H1 (cell line): Measurements from ENCODE around the gene SKOR2. TPM values are rescaled to one million over a fixed set of nuclear protein-coding genes. Genes with fewer than 3 reads are reported as not detected.
A peak's percentile ranks its signal among the peaks of the same experiment; 100 is the strongest.

Source experiments
- CTCF ChIA-PET: fragments of 300-600 bp; sonication (Branson Sonifier 250); formaldehyde crosslinking; loops from one replicate; lab custom pipeline; 2021; ENCODE audit not compliant: partially characterized antibody; lab: Charles Lee
- POLR2A ChIA-PET: fragments of 300-600 bp; sonication (Branson Sonifier 250); formaldehyde crosslinking; loops from one replicate; lab custom pipeline; 2021; ENCODE audit warnings: inconsistent platforms; ENCODE audit not compliant: partially characterized antibody; lab: Charles Lee
- DNase-seq, 2 experiments: peaks; one replicate each; pipeline versions ENCODE4 v3.0.0 to v3.0.0-alpha.2; 2010 to 2022; ENCODE audit warnings: low spot score in 2 of 2, low read depth in 1 of 2, mixed read lengths in 1 of 2
- FAIRE-seq: peaks from 2 replicates; lab custom pipeline; 2011; peaks lifted over from hg19 to GRCh38; lab: Jason Lieb, UNC
- H2AFZ ChIP-seq: 2 replicates; pipeline ENCODE4 v1.8.1; 2012; ENCODE audit warnings: low read length, inconsistent platforms
- H2AK5ac ChIP-seq: 2 replicates; pipeline ENCODE4 v1.6.1; 2013; ENCODE audit warnings: low read depth, low read length
- H2BK120ac ChIP-seq: replicated peaks from 2 replicates; pipeline ENCODE3; 2013; ENCODE audit warnings: low read depth, low read length, inconsistent platforms
- H2BK12ac ChIP-seq: 2 replicates; pipeline ENCODE4 v1.6.1; 2013; ENCODE audit warnings: low read depth, low read length
- H2BK15ac ChIP-seq: 2 replicates; pipeline ENCODE4 v1.6.1; 2013; ENCODE audit warnings: low read length
- H2BK20ac ChIP-seq: 2 replicates; pipeline ENCODE4 v1.6.1; 2013; ENCODE audit warnings: low read length
- H2BK5ac ChIP-seq: 2 replicates; pipeline ENCODE4 v1.6.1; 2013; ENCODE audit warnings: low read depth, low read length
- H3K14ac ChIP-seq: 2 replicates; pipeline ENCODE4 v1.6.1; 2013; ENCODE audit warnings: inconsistent platforms; ENCODE audit not compliant: insufficient read length
- H3K18ac ChIP-seq: 2 replicates; pipeline ENCODE4 v1.6.1; 2013; ENCODE audit warnings: low read length; ENCODE audit errors: extremely low read depth
- H3K23ac ChIP-seq: 2 replicates; pipeline ENCODE4 v1.6.1; 2013; ENCODE audit warnings: inconsistent platforms; ENCODE audit not compliant: insufficient read length
- H3K23me2 ChIP-seq: 2 replicates; pipeline ENCODE4 v1.6.1; 2013; ENCODE audit warnings: low read depth, low read length
- H3K27ac ChIP-seq: 2 replicates; pipeline ENCODE4 v1.6.1; 2011; ENCODE audit warnings: low read depth, low read length, inconsistent platforms
- H3K27me3 ChIP-seq, 4 experiments: replicated peaks in 1 of 4; 1 replicate in 1 of 4; 2 replicates in 3 of 4; pipeline versions ENCODE4 v1.6.1 to v1.8.1; 2011 to 2013; ENCODE audit warnings: low read length in 3 of 4, mild to moderate bottlenecking in 3 of 4, inconsistent platforms in 2 of 4, mixed read lengths in 2 of 4, moderate library complexity in 1 of 4; ENCODE audit not compliant: control insufficient read depth in 3 of 4, insufficient read depth in 3 of 4; ENCODE audit errors: extremely low read depth in 1 of 4
- H3K36me3 ChIP-seq, 4 experiments: 2 replicates each; pipeline versions ENCODE4 v1.6.1 to v1.8.1; 2011 to 2013; ENCODE audit warnings: mild to moderate bottlenecking in 4 of 4, low read length in 3 of 4, moderate library complexity in 2 of 4, control low read depth in 1 of 4, inconsistent platforms in 1 of 4; ENCODE audit not compliant: insufficient read depth in 4 of 4, control insufficient read depth in 2 of 4
- H3K4ac ChIP-seq: replicated peaks from 2 replicates; pipeline ENCODE3; 2013; ENCODE audit warnings: low read length, low read depth, mixed read lengths, inconsistent platforms; ENCODE audit not compliant: insufficient read length
- H3K4me1 ChIP-seq, 4 experiments: replicated peaks in 1 of 4; 1 replicate in 1 of 4; 2 replicates in 3 of 4; pipeline versions ENCODE4 v1.6.1 to v1.8.1; 2011 to 2013; ENCODE audit warnings: low read length in 3 of 4, inconsistent platforms in 2 of 4, mixed read lengths in 1 of 4; ENCODE audit not compliant: insufficient read depth in 4 of 4, control insufficient read depth in 3 of 4
- H3K4me2 ChIP-seq, 2 experiments: 2 replicates each; pipeline versions ENCODE4 v1.6.1 to v1.8.1; 2011 to 2013; ENCODE audit warnings: low read depth in 2 of 2, low read length in 2 of 2, control low read depth in 1 of 2, inconsistent platforms in 1 of 2, mild to moderate bottlenecking in 1 of 2; ENCODE audit not compliant: insufficient read depth in 1 of 2
- H3K4me3 ChIP-seq, 4 experiments: fragments of 200-600, 300-600 bp in 1 of 4; sonication (generic), shearing (Covaris generic), sonication (Bioruptor Twin) in 1 of 4; 2 replicates each; pipeline versions ENCODE4 v1.5.1 to v1.8.1; 2011 to 2016; ENCODE audit warnings: low read length in 4 of 4, low read depth in 3 of 4, control low read depth in 2 of 4, inconsistent platforms in 2 of 4, mild to moderate bottlenecking in 2 of 4, mixed read lengths in 1 of 4, moderate library complexity in 1 of 4; ENCODE audit not compliant: insufficient read depth in 2 of 4; ENCODE audit errors: extremely low read depth in 1 of 4
- H3K56ac ChIP-seq: replicated peaks from 2 replicates; pipeline ENCODE3; 2013; ENCODE audit warnings: low read depth, mild to moderate bottlenecking, mixed read lengths, low read length, inconsistent platforms; ENCODE audit not compliant: insufficient read length
- H3K79me1 ChIP-seq: 2 replicates; pipeline ENCODE4 v1.6.1; 2013; ENCODE audit warnings: low read depth, low read length, control low read depth
- H3K79me2 ChIP-seq, 2 experiments: 2 replicates each; pipeline versions ENCODE4 v1.6.1 to v1.8.1; 2012 to 2013; ENCODE audit warnings: low read length in 2 of 2, mild to moderate bottlenecking in 2 of 2, inconsistent platforms in 1 of 2; ENCODE audit not compliant: insufficient read depth in 2 of 2, control insufficient read depth in 1 of 2
- H3K9ac ChIP-seq, 4 experiments: replicated peaks in 1 of 4; 1 replicate in 1 of 4; 2 replicates in 3 of 4; pipeline versions ENCODE4 v1.6.1 to v1.8.1; 2011 to 2013; ENCODE audit warnings: low read depth in 3 of 4, low read length in 3 of 4, control low read depth in 2 of 4, mild to moderate bottlenecking in 2 of 4, moderate library complexity in 2 of 4, inconsistent platforms in 1 of 4; ENCODE audit errors: extremely low read depth in 1 of 4
- H3K9me3 ChIP-seq, 2 experiments: 2 replicates each; pipeline versions ENCODE4 v1.6.1 to v1.8.1; 2012 to 2013; ENCODE audit warnings: mild to moderate bottlenecking in 2 of 2, moderate library complexity in 2 of 2, control low read depth in 1 of 2, inconsistent platforms in 1 of 2, low read depth in 1 of 2, low read length in 1 of 2, mixed read lengths in 1 of 2; ENCODE audit not compliant: insufficient read depth in 2 of 2
- H4K20me1 ChIP-seq, 2 experiments: replicated peaks in 1 of 2; 2 replicates each; pipeline versions ENCODE3 to v1.8.1; 2011 to 2013; ENCODE audit warnings: inconsistent platforms in 2 of 2, low read length in 2 of 2, mild to moderate bottlenecking in 1 of 2; ENCODE audit not compliant: insufficient read depth in 2 of 2, control insufficient read depth in 1 of 2
- H4K5ac ChIP-seq: 2 replicates; pipeline ENCODE4 v1.6.1; 2013; ENCODE audit warnings: low read length, low read depth, mixed read lengths, inconsistent platforms; ENCODE audit not compliant: insufficient read length
- H4K8ac ChIP-seq: 2 replicates; pipeline ENCODE4 v1.8.0; 2013; ENCODE audit warnings: mild to moderate bottlenecking, moderate library complexity, low read length, inconsistent platforms; ENCODE audit not compliant: insufficient read depth; ENCODE audit errors: extremely low read depth
- H4K91ac ChIP-seq: replicated peaks from 2 replicates; pipeline ENCODE3; 2013; ENCODE audit warnings: low read length, mixed read lengths, inconsistent platforms; ENCODE audit not compliant: insufficient read length
- CBX8 ChIP-seq: fragments of 300-800, 300-1000 bp; sonication (generic); IDR thresholded peaks from 2 replicates; pipeline ENCODE4 v1.7.1; 2016; ENCODE audit warnings: low read depth, low read length, borderline replicate concordance
- KDM5A ChIP-seq: fragments of 200-600 bp; IDR thresholded peaks from 2 replicates; pipeline ENCODE4 v1.7.1; 2012; ENCODE audit warnings: mild to moderate bottlenecking, low read length, inconsistent platforms, mixed read lengths
- WGBS, 2 experiments: shearing (Covaris generic) in 1 of 2; methylation state at CpG; one replicate each; pipeline versions ENCODE4 v1.1.6 to v1.1.7; 2013 to 2015; ENCODE audit warnings: low lambda C conversion rate in 2 of 2, mixed read lengths in 2 of 2, inconsistent platforms in 1 of 2, low coverage in 1 of 2, missing lambda C conversion rate in 1 of 2; ENCODE audit not compliant: insufficient replicate concordance in 2 of 2, insufficient coverage in 1 of 2, insufficient read length in 1 of 2; ENCODE audit errors: extremely low coverage in 1 of 2, missing lambda C conversion rate in 1 of 2; 5-methylcytosine and 5-hydroxymethylcytosine counted together
- polyA plus RNA-seq, 7 experiments: library from polyadenylated mRNA; depleted of rRNA in 3 of 7; stranded (reverse) in 5 of 7; unstranded in 2 of 7; fragments of >200 nt in 5 of 7; fragments of 200-250 nt in 2 of 7; gene quantifications; 1 replicate in 5 of 7; 2 replicates in 1 of 7; 4 replicates in 1 of 7; pipeline versions ENCODE4 v1.2.1 to v1.2.3, GENCODE V29; 2011 to 2013; ENCODE audit warnings: missing spikeins in 2 of 7, mixed read lengths in 2 of 7
- total RNA-seq: library from RNA; stranded (reverse); fragmentation: NEBNext Ultra II Directional; extraction: Animal tissue kit (Norgen Biotek cat#: 25700); gene quantifications from 2 replicates; pipeline ENCODE4 v1.2.1, GENCODE V29; 2021

SKOR2 gene
- total and polyA plus RNA-seq, 2 of the 8 experiments (the other 6 are each of a cell fraction or from before 2014, with no cell fraction given): 0.05 to 0.11 TPM

DNA sequence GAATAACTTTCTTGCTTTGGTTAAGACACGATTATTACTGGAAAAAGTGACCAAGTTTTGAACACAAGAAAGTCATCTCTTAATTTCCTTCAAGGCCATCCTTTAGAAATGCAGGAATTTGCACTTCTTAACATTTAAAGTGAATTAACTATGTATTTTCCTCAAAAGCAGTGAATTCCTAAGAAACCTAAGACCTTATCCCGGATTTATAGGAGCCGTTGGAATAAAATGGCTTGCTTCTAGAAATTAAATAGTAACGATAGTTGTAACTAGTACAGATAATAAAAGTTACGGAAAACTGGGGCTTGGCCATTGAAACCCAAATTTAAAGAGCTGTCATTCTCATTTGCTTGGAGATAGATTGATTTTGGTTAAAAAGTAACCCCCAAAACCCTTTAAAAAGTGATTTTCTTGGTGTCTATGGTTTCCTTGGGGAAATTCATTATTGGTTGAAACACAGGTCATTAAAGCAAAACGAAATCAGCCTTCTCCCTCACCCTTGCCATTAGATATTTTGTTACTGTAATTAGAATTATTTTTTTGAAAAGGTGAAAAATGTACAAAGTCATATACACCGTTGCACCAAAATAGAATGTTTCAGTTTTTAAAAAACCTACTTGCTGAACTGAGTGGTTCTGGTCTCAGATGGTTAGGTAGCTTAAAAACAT, 2.0 kb downstream of the SKOR2 start:
- no peaks in the 10 kb centered on the region for H3K79me1 ChIP-seq
- H3K56ac ChIP-seq: no peak overlapping the region
- ChIA-PET POLR2A (interaction anchor here (0.9 to 1.2 kb wide), 2 partner anchors 11 to 12 kb away, joined by 3 read pairs; no protein-coding TSS in a partner anchor), CTCF (interaction anchor here (1.4 to 9.2 kb wide), 3 partner anchors 12 to 99 kb away, joined by 3 to 146 read pairs (median 12); partner anchors contain the start of gene HDHD2)
- no peak for DNase-seq
- H4K20me1 ChIP-seq: peaks cover 7 to 22% of the 10 kb centered on the region in 2 experiments
- H2BK15ac ChIP-seq: no peak overlapping the region
- H3K4me3 ChIP-seq: no peak overlapping the region
- no peak overlapping the region for H3K4ac ChIP-seq
- no peak overlapping the region for H3K9ac ChIP-seq
- H3K14ac ChIP-seq: no peak overlapping the region
- TF ChIP-seq KDM5A: no peak
- peak; percentile 98 for TF ChIP-seq CBX8
- H3K9me3 ChIP-seq: peaks cover 0 to 9% of the 10 kb centered on the region in 2 experiments; a peak in 2 of 4 replicates
- H3K23ac ChIP-seq: no peak overlapping the region
- 17% methylated on average over 7 of the region's 7 CpGs; no CpG with 5 or more reads in 1 of the 2 experiments for WGBS, 2 experiments
- no peak overlapping the region for H4K5ac ChIP-seq
- H2AK5ac ChIP-seq: no peak overlapping the region
- no peaks in the 10 kb centered on the region for H3K79me2 ChIP-seq
- H3K23me2 ChIP-seq: peaks cover 5% of the 10 kb centered on the region
- H2BK120ac ChIP-seq: no peak overlapping the region
- no peak overlapping the region for H2BK20ac ChIP-seq
- H3K4me1 ChIP-seq: peaks cover 17 to 35% (median 20%) of the 10 kb centered on the region in 4 experiments
- peak overlapping the region in 1 of 2 experiments; percentile 50; a peak in 1 of 4 replicates for H3K4me2 ChIP-seq
- no peak overlapping the region for H3K18ac ChIP-seq
- H3K36me3 ChIP-seq: peaks cover 0 to 9% (median 0%) of the 10 kb centered on the region in 4 experiments; a peak in 2 of 8 replicates
- FAIRE-seq: no peak
- H4K91ac ChIP-seq: no peak overlapping the region
- peaks cover 69 to 73% (median 71%) of the 10 kb centered on the region in 4 experiments for H3K27me3 ChIP-seq
- no peak overlapping the region for H2BK5ac ChIP-seq
- H2BK12ac ChIP-seq: no peak overlapping the region
- no peak overlapping the region for H4K8ac ChIP-seq
- H3K27ac ChIP-seq: no peak overlapping the region
- H2AFZ ChIP-seq: no peak overlapping the region
